Fibroblast of upper back skin (primary cell): ENCODE measurements around the gene PSTK.

Experiments used
- DNase-seq: peaks from one replicate; pipeline ENCODE4 v3.0.0-alpha.2; 2013

Gene PSTK

GRCh38 chr10:122980209-122981065, at the start of gene PSTK:
Gene PSTK, plus strand, starts transcription at chr10:122980401. Its CDS starts 79 bp downstream, at chr10:122980480.
- DNase-seq = peak; percentile 92

- DNase-seq = no peak
Observed at GRCh38 chr10:122931088-122931906, 48.9 kb upstream of the PSTK start.

DNA sequence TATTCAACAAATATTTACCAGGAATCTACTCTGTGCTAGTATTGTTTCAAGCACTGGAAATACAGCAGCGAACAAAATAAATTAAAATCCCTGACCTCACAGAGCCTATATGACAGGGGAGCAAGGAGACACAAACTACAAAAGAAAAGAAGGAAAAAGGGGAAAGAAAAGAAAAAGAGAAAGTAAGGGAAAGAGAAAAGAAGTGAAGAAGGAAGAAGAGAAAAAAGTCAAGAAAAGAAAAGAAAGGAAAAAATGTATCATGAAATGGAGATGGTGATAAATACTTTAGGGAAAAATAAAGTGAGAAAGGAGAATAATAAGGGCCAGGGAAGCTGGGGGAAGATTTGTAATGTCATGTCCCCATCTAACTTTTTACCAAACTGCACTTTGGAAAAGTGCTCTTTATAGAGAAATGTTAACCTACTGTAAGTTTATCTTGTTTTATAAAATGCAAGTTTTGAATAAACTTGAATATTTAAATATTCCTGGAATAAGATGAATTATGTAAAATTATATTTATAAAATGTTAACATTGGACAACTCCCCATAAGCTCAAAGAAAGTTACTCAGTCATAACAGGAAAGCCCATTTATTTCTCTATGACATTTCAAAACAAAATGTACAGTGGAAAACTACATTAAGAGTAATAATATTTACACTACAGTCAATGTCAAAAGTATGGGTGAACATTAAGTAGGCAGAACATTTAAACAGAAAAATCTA, 40.9 kb upstream of the PSTK start:
- no peak for DNase-seq

DNA sequence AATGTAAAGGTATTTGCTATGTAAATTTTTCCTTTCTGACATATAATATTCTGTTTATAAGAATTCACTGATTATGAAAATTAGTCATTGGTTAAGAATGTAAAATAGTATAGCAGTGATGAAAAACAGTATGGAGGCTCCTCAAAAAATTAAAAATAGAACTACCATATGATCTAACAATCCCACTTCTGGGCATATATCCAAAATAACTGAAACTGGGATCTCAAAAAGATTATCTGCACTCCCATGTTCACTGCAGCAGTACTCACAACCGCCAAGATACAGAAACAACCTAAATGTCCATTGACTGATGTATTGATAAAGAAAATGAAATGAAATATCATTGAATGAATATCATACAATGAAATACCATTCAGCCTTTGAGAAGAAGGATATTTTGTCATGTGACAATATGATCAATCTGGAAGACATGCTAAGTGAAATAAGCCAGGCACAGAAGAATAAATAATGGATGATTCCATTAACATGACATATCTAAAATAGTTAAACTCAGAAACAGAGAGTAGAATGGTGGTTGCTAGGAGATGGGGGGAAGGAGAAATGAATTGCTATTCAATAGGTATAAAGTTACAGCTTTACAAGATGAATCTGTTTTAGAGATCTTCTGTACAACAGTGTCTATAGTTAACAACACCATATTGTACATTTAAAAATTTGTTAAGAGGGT, 40.2 kb upstream of the PSTK start:
- DNase-seq = peak; percentile 85

- no peak for DNase-seq
Observed at GRCh38 chr10:122949296-122949695, 30.9 kb upstream of the PSTK start.

DNA sequence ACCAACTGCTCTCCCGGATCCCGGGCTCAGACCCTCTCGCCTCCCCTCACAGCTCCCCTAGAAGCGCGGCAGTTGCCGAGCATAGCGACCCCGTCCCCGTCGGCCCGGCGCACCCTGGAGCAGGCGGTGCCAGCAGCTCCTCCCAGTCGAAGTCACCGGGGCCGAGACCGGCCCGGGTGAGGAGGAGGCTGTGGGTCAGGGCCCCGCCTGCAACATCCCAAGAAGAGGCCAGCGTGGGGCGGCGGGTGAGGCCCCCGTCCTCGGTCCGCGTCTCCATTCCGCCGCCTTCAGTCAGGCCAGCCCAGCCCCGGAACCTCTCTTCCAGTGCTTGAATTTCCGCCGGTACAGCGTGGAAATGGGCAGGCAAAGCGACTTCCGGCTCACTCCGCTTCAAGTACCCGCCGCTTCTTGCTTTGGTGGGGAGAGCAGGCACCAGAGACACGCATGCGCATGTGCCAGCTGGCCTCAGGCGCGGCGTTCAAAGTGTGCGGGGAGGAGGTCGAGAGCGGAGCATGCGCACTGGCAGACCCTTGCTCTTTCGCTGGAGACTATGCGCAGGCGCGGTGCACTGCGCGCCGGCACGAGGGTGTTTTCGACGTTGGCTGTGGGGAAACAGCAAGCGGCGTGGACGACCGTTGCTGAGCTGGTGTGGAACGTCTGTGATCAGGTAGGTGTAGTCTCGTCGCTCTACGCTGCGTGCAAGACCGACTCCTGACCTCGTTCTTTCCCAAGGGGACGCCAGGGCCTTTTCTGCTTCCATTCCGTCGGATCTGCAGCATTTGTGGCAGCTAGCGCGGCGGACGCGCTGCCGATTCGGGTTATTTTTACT, 26.1 kb upstream of the PSTK start, which contains the start of gene C10orf88:
Gene C10orf88, minus strand, starts transcription at position 326 of the 829 bp plus-strand sequence. Its CDS starts 49 bp downstream, at position 277.
- DNase-seq = peak; percentile 99

DNA sequence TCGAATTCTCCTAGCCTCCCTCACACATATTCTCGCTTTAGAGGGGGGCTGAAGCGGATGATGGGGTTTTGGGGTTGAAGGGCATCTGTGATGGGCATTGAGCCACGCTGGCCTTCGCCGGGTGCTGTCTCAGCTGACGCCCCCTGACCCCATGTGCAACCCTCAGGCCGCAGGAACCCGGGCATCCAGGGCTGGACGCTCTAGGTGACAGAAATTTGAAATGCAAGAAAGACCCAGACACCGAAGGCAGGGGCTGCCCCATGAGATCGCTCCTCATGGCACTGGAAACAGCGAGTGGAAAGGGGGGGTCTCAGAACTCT, 25.5 kb upstream of the PSTK start:
- DNase-seq = no peak

DNA sequence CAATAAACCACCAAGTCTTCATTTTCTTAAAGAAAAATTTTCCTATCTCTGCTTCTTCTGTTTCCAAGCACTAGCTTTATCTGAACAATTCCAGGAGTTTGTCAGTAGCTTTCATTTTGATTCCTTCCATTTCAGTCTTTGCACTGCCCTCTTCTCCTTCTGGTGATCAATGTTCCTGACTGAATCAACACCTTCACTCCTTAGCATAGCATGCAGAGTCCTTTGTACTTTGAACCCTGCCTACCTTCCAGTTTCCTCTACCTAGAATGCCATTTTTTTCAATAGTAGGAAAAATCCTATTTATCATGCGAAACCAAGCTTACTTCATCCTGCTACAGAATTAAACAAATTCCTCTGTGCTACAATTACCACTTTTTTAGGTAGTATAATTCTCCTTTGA, 24.3 kb upstream of the PSTK start:
- no peak for DNase-seq

- no peak for DNase-seq
Observed at GRCh38 chr10:122957474-122957873, 22.7 kb upstream of the PSTK start.

- no peak for DNase-seq
Observed at GRCh38 chr10:122962405-122962804, 17.8 kb upstream of the PSTK start.

DNA sequence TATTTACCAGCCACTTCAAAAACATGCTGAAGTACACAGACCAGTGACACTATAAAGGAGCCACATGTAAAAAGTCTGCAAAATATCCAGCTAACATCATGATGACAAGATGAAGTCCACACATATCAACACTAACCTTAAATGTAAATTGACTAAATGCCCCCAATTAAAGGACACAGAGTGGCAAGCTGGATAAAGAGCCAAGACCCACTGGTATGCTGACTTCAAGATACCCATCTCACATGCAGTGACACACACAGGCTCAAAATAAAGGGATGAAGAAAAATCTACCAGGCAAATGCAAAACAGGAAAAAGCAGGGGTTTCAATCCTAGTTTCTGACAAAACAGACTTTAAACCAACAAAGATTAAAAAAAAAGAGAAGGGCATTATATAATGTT, 13.3 kb upstream of the PSTK start:
- DNase-seq = no peak

DNA sequence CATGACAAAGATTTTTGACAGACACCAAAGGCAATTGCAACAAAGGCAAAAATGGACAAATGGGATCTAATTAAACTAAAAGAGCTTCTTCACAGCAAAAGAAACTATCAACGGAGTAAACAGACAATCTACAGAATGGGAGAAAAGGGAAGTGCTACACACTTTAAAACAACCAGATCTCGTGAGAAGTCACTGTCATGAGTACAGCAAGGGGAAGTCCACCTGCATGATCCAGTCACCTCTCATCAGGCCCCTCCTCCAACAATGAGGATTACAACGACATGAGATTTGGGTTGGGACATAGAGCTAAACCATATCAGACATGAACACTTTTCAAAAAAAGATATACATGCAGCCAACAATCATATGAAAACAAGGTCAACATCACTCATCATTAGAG, 11.5 kb upstream of the PSTK start:
- DNase-seq = no peak

DNA sequence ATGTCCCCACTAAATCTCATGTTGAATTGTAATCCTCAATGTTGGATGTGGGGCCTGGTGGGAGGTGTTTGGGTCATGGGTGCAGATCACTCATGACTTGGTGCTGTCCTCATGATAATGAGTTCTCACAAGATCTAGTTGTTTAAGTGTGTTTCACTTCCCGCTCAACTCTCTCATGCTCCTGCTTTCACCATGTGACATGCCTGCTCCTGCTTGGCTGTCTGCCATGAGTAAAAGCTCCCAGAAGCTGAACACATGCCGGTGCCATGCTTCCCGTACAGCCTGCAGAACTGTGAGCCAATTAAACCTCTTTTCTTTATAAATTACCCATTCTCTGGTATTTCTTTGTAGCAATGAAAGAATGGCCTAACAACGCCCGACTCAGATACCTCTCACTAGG, 6.2 kb upstream of the PSTK start:
- no peak for DNase-seq

DNA sequence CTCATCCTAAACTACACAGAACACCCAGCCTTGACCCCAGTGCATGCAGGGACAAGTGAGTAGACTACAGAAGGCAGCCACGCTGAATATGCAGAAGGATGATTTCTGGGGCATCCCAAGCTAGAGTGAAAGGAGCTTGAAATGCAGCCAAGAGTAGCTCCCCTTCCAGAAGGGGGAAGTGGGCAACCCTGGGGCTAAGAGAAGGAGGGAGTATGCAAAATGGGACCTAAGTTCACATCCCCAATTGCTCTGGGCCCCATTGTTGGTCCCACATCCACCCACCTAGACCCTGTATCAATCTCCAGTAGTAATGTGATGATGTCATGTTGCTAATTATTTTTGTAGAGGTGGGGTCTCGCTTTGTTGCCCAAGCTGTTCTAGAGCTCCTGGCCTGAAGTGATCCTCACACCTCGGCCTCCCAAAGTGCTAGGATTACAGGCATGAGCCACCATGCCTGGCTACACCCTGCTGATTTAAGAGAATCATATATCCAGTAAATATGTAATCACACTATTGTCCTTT, 5.6 kb upstream of the PSTK start:
- DNase-seq = no peak

- DNase-seq = peak; percentile 41
Observed at GRCh38 chr10:122981066-122981464, 864 bp downstream of the PSTK start.

- no peak for DNase-seq
Observed at GRCh38 chr10:122983898-122984297, 3.7 kb downstream of the PSTK start.

GRCh38 chr10:122984708-122985107, 4.5 kb downstream of the PSTK start:
- no peak for DNase-seq

DNA sequence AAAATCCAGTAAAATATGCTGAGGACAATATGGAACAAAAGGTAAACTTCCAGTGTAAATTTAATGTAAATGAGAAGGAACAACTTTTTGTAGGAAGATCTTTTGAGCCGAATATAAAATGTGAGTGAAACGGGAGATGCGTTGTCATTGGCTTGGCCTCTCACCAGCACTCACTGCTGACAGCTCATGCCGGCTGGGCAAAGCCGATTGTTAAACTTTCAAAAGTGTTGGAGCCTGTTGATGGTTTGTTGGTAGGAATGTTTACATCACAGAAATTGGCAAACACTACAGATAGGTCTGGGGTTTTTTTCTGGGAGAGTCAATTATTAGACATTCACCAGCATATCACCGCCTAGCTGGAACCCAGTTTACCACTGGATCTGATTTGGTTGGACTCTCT, 6.1 kb downstream of the PSTK start:
- DNase-seq = no peak

DNA sequence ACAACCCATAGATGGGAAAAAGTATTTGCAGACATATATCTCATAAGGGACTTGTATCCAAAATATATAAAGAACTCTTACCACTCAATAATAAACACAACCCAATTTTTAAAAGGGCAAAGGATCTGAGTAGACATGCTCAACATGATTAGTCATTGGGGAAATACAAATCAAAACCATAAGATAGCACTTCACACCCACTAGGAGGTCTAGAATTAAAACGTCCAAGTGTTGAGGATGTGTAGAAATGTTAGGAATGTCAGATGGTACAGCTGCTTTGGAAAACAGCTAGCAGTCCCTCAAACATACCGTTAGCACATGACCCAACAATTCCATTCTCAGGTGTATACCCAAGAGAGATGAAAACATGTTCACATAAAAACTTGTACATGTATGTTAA, 8.3 kb downstream of the PSTK start:
- DNase-seq = peak; percentile 43

DNA sequence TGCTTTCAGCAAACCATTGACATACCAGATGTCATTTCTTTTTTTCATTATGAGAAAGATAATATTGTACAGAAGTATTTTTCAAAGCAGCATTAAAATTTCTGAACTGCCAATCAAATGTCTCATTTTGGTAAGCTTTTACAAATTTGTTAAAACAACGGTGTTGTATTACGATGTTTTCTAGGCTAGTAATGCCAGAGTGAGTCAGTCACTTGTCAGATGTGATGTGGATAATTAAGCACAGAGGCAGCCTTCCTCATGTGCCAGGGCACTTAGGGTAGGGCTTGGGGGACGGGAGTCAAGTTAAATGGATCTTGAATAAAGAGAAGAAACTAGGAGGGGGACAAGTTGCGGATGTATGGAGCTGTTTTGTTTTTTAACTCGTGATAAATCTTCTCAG, 10.1 kb downstream of the PSTK start:
- no peak for DNase-seq

DNA sequence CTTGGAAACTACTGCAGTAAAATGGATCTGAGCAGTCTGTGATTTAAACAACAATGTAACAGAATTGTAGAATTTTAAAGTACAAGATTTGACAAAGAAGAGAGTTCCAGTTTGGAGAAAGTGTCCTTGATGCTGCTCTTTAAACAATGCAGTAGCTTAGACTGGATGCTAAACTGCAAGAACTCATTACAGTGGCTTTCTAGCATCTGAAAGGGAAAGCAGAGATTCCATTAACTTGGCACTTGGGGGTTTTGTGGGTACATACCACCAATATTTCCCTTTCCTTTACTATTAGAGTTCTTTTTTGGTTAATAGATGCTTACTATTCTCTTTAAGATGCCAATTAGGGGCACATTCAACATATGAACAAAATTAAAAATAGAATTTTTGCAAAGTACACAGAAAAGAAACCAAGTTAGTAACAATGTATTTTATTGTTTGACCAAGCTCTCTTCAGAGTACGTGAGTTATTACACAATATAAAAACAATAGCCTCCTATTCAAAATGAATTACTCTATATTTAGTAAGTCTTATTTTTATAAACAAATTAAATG, 11.9 kb downstream of the PSTK start:
- DNase-seq = no peak
